ENCODE results near the gene MYOM1.
"Not testable (repeated sequence)": the region's sequence is repeated elsewhere in the genome, so short reads cannot be mapped to it uniquely, and the experiment has no call there.

MYOM1 gene

DNA sequence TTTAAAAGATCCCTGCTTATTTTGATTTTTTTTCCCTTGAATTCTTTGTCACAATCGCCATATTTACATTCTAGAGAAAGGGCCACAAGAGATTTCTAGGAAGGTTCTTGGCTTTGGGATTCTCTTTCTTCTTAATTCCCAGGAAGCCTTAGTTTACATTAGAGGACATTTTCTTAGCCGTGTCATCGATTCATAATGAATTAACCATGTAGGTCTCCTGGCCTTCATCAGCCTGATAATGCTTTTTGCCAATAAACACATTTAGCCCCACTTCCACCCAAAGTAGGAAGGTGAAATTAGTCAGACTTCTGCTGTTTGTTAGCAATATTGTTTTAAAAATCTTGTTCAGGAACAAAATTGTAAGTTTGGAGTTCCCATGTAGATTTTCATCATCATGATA is 135.6 kb downstream of the MYOM1 start:
- ATAC-seq, result no peak
- no peak for DNase-seq

DNA sequence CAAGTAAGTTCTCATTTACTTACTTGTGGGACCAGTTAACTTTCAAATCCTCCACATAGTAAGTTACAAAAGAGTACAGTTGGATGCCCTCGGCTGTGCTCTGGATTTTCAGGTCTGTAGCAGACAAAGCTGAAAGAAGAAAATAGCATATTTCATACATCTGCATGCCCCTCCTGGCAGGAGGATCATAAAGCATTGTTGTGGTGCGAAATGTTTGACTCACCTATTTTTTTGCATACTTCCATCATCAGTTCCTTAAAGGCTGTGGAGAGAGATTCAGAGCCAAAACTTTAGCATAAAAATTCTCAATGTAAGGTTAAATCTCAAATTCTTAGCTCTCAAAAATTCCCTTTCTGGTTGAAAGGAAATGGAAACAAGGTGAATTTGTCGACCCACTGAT is 136.0 kb downstream of the MYOM1 start:
- no peak for ATAC-seq
- DNase-seq, result no peak

DNA sequence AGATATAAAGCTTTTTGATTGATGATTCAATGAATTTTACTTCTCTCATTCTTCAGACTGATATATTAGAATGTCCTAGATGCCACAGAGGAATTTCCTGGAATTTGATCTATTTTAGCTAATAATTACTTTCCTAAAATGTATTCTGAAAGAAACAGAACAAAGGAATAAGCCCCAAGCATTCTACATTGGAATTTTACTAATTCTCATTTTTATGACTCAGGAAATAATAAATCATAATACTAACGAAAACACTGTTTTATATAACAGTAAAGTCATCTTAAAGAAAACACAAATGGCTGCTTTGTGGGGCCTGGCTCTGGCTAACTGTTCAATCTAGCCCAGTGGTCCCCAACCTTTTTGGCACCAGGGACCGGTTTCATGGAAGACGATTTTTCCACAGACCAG is 138.2 kb downstream of the MYOM1 start:
- DNase-seq, result no peak
- ATAC-seq, result no peak

DNA sequence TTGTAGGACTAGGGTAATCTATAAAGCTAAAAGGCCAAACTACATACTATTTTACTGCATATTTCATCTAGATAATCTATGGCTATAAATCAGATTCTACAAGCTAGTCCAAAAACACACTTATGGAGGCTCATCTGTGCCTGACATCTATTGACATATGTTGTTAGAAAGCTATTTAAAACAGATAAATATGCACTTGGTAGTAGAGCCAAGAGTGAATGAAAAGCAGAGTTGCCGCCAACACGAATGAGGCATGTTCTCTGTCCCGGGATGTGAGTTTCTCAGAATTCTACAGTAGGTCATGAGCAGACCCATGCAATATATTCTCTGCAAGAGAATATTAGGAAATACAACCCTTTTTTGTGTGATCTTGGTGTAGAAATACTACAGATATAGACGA is 140.1 kb downstream of the MYOM1 start:
- ATAC-seq (no peak), DNase-seq (no peak)

DNA sequence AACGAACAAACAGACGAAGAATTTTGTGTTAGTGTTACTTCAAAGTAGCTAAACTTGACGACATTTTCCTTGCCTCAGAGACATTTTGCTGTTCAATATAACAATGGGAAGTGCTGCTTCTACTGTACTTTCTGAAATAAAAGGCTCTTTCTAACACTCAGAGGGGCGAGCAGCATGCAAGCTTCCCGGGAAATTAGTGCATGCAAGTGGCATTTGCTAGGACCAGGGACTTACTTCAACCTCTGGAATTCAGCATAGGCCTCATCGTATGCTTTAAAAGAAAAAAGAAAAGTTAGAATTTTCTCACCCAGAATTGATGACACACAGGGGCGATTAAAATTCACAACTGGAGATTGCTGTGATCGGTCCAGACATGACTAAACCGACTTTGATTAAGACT is 144.3 kb downstream of the MYOM1 start:
- ATAC-seq (no peak), DNase-seq (no peak)

DNA sequence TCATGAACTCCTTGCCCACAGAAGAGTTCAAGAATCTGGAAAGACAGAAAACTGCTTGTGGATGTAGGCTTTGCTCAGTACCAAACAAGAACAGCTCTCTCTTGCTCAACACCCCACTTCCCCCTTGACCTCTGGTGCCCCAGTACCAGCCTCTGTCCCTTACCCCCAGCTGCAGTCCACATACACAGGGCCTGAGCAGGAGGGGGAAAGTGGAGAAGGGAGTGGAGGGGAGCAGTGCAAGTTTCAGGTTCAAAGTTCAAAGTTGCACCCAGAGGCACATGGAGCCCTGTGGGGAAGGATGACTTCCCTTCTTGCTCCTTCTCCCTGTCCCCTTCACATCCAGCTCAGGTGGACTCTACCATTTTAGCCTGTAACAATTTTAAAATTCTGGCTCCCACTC is 145.7 kb downstream of the MYOM1 start:
- DNase-seq (no peak), ATAC-seq (no peak)

DNA sequence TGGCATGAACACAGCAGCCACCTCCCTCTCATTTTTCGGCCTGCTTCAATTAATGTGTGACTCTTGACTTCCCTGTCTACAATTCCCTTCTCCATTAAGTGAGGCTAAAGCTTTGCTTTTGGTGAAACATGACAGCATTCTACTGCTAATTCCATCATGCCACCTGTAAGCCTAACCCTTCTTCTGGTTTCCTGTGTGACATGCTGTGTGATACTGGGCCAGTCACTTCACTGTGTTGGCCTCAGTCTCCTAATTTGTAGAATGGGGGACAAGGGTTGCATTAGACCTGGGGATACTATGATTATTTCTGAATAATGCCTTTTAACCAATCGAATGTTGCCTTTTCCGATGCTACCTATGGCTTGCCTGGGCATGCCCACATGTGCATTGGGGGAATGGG is 146.4 kb downstream of the MYOM1 start:
- ATAC-seq, DNase-seq: not testable (repeated sequence)

DNA sequence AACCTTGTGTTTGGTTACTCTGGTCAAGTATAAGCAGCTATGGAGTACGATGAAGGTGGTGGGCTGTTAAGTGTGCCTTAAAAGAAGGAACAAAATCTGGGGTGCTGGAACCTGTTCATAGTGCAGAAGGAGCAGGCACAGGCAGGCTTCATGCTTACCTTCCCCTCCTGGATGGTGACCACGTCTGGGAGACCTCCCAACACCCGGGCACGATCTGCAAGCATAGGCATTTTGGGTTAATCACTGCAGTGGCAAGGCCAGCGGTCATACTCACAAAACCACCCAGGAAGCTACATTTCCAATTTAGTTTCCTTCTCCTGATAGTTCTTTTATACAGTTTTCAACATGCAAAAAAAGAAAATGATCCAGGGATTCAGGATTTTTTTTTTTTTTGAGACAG is 148.1 kb downstream of the MYOM1 start:
- DNase-seq, result no peak
- no peak for ATAC-seq

DNA sequence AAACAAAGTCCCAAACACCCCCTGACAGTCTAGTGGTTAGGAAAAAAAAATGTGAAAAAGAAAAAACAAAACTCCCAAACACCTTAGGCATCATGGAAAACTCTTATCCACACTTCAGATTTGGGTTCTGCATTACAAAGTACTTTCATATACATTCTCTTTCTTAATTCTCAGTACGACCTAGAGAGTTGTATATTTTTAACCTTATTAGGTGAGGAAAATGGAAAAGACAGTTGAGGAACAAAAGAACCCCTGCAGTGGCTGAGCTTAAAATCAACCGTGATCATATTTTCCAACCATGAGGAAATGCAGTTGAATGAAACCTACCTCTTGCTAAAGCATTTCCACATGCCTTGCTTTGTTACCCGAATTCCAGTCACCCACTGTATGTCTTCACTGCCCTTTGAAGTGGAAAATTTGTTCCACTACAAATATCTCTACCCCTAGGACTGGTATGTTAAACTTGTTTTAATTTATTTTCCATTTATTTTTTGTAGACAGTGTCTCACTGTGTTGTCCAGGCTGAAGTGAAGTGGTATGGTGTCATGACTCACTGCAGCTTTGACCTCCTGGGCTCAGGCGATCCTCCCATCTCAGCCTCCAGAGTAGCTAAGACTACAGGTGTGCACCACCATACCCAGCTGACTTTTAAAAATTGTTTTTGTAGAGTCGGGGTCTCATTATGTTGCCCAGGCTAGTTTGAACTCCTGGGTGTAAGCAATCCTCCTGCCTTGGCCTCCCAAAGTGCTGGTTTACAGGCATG is 149.9 kb downstream of the MYOM1 start:
- peak; percentile 80 for ATAC-seq
- DNase-seq, result no peak

DNA sequence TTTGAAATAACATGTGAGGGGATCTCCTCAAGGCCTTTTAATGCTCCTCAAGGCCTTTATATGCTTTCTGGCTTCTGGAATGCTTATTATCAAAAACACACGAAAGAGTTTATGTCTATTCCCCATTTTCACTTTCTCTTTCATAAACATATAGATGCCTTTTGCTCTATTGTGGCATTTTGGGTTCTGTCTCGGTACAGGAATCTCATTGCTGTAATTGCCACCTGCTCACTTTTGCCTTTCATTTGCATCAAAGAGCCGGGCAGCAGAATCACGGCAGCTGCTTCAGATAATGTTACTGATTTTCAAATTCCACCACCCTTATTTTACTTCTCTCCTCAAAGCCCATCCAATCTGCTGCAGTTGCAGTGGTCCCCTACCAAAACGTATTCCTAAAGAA is 152.0 kb downstream of the MYOM1 start:
- ATAC-seq (no peak), DNase-seq (no peak)

DNA sequence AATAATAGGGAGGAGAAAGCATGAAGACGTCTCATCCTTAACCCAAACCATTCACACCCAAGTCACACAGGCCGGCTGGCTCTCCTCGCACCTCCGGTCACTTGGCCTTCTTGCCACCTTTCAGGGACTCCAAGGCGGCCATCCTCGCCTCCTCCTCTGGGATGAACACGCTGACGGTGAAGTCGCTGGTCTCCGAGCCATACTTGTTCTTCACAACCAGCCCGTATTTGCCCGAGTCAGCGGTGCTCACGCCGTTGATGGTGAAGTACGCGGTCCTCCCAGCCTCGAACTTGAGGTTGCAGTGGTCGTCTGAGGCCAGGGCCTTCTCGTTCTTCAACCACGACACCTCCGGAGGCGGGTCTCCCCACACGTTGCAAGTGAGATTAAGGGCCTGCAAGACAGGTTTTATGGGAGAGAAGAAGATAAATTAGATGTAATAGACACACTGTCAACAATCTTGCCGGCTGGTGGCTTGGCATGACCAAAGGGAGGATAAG is 152.6 kb downstream of the MYOM1 start:
- no peak for ATAC-seq
- no peak for DNase-seq

DNA sequence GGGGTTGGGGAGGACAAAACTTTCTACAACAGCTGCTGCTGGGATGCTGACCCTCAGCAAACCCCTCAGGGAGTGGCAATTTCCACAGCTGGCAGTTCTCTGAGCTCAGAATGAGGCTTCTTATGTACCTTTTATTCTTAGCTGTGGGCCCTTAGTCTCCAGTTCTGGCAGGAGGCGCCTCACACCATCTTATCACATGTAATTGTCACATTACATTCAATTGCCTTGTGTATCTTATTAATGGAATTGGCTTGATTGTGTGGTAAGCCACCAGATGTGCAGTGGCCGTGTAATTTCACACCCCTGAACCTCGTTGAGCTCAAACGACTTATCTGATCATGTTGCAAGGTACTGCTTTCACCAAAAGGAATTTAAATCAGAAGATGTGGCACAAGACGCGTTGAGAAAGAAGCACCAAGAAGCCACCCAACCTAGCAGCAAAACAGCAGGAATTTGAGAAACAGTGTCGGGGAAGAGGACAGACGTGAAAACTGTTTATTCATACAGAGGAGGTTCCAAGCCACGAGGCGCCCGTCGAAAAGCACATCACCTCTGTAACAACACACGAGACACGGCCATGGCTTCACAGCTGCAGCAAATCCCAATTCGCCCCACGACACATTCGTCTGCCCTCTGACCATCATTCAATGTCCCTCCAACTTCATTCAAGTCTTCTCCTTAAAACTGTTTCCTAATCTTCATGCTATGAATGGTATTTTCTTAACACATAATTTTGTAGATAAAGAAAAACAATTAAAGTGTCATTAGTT is 153.2 kb downstream of the MYOM1 start:
- no peak for DNase-seq
- no peak for ATAC-seq

DNA sequence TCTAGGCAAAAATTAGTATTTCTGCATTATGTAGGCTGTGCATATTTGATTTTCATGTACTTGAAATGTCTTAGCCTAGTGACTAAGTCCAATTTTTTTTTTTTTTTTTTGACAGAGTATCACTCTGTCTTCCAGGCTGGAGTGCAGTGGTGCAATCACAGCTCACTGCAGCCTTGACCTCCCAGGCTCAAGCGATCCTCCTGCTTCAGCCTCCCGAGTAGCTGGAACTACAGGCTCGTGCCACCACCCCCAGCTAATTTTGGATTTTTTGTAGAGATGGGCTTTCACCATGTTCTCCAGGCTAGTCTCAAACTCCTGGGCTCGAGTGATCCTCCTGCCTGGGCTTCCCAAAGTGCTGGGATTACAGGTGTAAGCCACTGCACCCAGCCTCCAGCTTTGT is 156.0 kb downstream of the MYOM1 start:
- not testable (repeated sequence) for DNase-seq

DNA sequence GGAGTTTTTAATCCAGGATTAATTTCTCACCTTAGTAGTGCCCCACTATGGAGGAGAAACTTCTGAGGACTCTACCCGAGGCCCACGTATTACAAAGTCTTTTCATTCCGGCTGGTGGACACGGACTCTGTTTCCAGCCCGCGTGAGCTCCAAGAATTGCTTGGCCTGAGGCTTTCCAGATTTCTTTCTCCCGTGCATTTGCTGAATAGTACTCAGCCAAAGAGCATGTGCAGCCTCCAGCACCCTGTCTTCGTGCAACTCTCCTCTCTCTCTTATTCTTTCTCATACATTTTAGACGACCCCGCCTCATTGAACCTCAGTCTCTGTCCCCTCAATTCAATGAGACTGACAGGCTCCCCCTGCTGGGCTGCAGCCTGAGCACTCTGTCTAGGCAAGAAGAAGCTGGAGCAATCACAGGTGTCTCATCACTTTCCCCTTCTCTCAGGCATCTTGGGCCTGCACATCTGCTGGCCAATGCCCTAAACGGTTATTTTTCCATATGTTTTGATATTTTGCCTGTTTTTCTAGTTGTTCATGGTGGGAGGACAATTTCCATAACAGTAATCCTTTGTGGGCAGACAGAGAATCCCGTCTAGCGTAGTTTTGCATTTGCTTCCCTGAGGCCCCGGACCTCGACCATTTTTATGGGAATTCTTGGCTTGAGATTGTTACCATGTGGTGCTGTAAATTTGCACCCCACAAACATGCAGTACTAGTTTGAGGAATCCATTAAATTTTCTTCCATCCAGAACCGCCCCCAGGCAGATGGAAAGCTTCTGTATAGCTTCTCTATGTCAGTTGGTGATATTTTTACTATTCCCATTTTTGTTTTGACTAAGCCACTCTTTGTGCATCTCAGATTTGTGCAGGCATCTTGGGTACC is 156.7 kb downstream of the MYOM1 start:
- peak; percentile 78 for DNase-seq
- ATAC-seq, result peak; percentile 22

More for the DNA sequence above, 156.0 kb downstream of the MYOM1 start:
- not testable (repeated sequence) for ATAC-seq

DNA sequence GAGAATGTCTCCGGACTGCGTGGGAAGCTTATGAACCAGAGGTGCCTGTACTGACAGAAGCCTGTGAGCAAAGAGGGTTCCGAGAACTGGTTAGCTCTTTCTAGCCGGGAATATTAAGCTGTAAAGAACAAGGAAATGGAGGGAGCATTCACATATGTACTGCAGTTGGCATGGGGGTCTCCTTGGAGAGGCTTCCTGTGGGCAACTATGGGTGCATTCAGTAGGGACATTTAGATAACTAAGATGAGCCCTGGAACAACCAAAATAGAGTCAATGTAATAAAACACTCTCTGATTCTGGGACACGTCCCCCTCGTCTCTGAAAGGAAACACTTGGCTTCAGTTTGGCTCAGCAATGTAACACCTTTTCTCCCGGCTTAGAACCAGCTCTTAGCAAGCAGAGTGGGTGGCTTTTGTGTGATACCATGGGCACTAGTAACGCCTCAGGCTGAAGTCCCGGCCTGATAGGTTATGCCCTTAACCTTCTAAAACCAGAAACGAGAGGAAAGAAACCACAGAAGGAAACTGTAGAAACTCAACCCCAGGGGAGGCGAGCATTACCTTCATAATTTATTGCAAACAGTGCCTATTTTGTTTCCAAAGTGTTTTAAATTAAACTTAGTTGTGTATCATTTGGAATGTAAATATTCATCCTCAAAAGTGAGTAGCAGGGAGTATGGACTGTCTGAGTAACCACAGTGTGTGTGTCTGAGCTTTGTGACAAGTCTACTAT is 158.0 kb downstream of the MYOM1 start:
- ATAC-seq, result peak; percentile 88
- DNase-seq, result peak; percentile 66

DNA sequence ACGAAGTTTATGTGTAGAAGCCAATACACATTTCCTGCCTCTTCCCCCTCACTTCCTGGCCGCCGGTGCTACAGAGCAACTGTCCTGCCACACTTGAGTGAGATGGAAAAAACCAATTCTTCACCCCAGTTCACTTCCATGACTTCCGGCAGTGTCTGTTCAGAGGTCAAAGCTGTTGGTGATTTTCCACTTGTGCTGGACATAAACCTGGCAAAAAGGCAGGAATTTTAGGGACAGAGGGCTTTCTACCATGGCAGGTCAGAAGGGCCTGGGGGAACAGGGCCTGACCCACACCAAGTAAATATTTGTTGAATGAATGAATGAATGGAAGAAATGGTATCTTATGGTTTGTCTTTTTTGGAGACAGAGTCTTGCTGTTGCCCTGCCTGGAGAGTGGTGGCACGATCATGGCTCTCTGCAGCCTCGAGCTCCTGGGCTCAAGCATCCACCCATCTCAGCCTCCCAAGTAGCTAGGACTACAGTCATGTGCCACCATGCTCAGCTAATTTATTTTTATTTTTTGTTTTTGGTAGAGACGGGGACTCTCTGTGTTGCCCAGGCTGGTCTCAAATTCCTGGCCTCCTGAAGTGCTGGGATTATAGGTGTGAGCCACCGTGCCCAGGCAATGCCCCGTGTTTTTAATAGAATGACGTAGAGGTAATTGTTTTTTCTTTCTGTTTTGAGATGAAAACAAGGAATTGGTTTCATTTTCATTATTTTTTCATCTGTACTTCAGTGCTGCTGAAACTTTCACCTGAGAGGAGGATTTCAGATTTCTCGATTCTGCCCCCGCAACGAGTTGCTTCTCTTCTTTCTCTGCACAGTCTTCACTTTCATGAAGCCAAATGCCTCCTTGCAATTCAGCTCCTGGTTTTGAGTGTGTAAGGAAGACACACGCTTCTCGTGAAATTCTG is 158.8 kb downstream of the MYOM1 start:
- peak; percentile 62 for DNase-seq
- ATAC-seq, result peak; percentile 46

DNA sequence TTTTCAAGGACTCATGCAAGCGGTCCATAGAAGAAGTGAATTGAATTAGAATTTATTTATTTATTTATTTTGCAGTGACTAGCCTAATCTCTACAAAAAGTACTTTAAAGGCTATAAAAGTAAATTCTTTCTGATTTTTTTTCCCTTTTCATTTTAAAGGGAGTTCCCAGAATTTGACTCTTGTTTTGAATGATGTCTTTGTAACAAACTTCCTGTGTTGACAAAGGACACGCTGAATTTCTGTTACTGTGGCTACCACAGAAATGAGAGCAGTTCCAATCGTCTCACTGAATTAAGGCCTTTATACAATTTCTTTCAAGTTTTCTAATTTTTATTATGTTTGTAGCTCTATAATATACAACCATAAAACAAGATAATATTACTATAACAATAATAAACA is 160.5 kb downstream of the MYOM1 start:
- DNase-seq, result no peak
- ATAC-seq, result no peak

DNA sequence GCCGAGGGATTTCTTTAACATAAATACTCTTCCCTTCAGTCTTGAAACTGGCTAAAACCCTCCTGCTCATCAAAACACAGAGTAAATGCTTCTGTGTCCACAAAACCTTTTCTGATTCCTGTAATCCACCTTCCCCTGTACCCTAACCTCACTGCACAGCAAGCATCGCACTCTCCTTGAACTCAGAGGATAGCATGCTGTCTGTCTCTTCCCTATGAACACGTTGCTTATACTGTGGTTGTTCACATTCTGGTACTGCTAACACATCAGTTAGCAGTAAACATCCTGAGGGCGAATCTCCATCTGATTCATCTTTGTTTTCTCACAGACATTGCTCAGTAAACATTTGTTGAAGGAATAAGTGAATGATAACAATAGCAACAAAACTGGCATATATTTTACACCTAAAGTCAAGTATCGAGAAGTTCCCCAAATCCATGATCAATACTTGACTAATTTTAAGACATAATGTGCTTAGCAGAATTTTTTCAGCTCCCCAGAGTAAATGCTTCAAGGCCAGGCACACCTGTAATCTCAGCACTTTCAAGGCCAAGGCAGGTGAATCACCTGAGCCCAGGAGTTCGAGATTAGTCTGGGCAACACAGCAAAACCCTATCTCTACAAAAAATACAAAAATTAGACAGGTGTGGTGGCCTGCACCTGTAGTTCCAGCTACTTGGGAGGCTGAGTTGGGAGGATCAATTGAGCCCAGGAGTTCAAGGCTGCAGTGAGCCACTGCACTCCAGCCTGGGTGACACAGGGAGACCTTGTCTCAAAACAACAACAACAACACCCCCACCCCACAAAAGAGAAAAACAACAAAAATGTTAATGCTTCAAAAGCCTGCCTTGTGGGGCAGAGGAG is 161.2 kb downstream of the MYOM1 start:
- ATAC-seq (no peak), DNase-seq (no peak)

DNA sequence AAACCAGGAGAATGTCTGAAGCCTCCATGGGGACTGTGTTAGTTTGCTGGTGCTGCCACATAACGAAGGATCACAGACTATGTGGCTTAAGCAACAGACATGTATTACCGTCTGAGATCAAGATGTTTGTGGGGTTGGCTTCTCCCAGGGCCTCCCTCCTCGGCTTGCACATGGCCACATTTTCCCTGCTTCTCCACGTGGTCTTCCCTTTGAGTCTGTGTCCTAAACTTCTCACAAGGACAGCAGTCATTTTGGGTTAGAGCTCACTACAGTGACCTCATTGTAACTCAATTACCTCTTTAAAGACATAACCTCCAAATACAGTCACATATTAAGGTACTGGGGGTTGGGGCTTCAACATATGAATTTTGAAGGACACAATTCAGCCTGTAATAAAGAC is 162.2 kb downstream of the MYOM1 start:
- no peak for DNase-seq
- ATAC-seq, result no peak

DNA sequence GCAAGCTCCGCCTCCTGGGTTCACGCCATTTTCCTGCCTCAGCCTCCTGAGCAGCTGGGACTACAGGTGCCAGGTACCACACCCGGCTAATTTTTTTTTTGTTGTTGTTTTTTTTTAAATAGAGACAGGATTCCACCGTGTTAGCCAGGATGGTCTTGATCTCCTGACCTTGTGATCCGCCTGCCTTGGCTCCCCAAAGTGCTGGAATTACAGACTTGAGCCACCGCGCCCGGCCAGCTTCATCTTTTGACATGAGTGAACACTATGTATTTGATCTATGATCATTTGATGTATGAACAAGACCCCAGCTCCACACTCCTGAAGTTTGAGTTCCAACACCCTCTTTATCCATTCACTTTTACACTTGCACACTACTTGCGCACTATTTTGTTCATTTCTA is 163.5 kb downstream of the MYOM1 start:
- no peak for ATAC-seq
- no peak for DNase-seq
